ENCODE measurements around the gene UCP3.

The UCP3 gene

DNA sequence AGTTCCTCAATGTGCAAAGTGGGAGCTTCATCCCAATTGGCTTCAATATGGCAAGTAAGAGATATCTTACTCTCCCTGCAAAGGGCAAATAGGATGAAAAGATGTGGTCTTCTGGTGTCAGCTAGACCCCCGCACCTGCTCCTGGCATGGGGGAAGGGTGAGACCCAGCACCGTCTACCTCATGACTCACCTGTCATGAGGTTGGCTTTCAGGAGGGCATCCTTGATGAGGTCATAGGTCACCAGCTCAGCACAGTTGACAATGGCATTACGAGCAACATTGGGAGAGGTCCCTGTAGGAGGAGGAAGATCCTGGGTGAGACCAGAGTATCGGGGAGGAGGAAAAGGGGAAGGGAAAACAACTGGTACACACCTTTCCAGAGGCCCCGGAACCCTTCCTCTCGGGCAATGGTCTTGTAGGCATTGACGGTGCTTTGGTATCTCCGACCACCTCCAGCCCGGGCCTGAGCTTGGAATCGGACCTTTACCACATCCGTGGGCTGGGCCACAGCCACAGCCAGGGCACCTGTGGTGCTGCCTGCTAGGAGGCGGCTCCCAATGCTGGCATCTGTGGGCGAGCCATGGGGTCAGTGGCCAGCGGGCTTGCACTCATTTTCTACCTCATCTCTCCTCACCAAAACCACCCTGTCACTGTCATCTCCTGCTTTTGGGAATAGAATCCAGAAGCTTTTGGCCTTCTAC is 32.3 kb downstream of the UCP3 start:
- no peak for DNase-seq

DNA sequence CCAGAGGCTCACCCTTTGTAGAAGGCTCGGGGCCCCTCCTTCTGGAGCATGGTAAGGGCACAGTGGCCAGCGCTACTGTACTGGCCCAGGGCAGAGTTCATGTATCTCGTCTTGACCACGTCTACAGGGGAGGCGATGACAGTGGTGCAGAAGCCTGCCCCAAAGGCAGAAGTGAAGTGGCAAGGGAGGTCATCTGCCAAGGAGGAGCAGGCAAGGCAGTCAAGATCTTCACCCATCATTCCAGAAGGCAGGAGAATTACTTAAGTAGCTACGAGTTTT is 33.5 kb downstream of the UCP3 start:
- DNase-seq = no peak

DNA sequence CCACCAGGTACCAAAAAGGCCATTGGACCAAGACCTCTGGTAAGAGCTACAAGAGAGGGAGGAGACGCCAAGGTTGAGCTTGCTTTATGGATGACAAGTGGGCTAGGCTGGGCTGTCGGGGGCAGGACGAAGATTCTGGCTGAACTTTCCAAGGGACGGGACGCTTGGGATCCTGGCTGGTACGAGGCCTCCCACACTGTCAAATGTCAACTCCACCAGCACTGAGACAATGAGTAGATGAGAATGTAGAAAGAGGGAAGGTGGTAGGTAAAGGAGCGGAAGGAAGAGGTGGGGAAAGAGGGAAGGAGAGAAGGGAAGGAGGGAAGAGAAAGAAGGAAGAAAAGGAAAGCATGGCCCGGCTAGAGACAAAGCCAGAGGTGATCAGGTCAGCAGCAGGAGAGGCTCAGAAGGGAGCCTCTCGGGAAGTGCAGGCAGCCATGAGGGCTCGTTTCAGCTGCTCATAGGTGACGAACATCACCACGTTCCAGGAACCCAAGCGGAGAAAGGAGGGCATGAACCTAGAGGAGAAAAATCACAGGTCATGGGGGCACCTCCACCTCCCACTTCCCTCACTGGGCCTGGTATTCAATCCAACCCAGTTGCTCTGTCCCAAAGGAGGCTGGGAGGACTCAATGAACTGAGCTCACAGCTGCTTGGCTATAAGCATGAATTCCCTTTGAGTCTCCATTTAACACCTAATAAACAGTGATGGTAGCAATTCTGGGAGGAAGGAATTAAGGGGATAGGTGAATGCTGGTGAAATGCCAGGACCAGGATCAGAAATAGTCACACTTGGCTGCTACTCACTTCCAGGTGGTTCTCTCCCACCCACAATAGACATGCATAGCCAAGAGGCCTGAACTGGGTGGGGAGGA is 34.0 kb downstream of the UCP3 start:
- no peak for DNase-seq

DNA sequence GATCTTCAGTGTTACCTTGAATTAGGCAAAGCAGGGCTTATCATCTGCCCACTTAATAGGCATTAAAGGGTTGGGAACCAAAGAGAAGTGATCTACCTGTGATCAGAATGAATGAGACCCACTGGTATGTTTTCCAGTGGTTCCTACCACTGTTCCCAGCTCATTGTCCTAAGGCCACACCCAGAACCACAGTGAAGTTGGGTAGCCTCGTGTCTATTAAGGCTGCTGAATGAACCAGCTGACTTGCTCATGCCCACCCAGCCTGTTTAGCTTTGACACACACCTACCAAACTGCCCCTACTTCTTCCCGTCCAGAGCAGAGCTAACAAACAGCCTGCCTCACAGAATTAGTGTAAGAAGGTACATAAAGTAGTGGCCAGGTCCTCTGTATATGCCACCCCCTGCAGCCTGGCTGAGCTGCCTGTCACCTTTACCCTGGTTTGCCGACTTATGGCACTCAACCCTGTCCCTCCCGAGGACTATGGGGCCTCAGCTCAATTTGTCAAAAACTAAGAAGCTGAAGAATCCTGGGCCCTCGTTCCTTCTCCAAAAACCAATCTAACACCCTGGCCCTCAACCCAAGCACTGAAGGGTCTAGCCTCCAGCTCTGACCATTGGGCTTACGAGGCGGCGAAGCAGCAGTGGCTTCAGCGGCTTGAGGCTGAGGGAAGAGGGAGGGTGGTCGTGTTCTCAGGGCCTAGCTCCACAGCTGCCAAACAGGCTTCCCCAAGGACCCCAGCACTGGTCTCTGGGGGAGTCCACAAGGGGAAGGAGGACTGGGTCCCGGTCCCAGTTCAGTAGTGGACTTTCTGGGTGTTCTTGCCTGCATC is 36.0 kb downstream of the UCP3 start:
- DNase-seq = no peak

DNA sequence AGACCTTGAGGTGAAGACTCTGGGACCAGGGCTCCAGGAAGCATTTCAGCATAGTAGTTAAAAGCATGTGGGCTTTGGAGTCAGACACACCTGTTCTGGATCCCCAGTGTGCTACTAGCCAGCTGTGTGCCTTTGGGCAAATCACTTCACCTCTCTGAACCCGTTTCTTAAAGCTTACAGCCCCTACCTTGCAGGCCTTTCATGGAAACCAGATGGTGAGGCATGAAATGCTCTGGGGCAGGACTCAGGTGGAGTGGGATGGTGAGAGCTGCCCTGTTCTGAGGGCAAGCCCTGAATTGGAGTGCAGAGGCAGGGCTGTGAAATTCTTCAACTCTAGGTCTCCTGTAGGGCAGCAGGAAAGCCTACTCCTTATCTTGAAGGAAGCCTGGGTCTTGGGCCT is 36.7 kb downstream of the UCP3 start:
- no peak for DNase-seq

DNA sequence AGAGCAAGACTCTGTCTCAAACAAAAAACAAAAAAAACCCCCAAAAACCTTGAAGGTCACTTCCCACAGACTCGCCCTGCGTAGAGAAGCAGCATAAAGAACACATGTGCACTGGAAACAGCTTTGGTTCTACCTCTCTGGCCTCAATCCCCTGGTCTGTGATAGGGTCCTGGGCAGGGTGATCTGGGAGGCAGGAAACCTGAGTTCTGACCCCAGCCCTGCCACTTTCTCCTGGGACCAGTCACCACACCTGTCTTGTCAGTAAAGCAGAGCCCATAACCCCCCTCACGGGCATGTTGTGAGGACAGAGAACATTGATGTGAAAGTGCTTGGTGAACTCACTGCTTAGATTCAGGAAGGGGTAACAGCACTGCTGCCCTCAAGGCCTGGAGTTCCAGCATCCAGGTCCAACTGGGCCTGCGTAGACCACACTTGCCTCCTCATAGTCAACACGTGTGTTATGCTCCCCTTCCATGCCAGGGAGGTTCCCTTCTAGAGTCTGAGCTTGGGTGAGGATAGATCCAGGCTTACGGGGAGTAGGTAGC is 37.6 kb downstream of the UCP3 start:
- no peak for DNase-seq

DNA sequence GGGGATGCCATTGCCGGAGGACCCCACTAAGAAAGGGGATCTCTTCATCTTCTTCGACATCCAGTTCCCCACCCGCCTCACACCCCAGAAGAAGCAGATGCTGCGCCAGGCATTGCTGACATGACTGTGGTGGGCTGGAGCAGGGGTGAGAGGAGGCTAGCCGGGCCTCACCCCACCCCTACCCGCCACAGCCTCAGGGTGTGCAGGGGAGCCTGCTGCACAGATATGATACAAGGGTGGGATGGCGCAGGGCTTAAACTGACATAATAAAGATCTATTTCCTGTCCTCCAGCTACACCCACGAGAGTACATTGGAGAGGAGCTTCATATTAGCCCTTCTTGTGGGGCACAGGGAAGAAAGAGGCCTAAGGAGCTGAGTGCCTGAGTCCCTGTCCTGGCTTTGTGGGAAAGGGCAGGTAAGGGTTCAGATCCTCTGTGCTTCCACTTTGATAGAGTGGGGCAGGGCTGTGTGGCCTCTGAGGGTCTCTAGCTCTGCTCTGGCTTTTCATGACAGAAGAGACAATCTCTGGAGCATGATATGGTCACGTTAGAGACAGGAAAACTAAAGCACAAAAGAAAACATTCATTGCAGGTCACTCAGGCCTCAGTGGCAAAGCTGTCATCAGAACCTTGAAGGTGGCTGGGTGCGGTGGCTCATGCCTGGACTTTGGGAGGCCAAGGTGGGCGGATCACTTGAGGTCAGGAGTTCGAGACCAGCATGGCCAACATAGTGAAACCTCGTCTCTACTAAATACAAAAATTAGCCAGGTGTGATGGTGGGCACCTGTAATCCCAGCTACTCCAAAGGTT is 38.7 kb downstream of the UCP3 start:
- no peak for DNase-seq

DNA sequence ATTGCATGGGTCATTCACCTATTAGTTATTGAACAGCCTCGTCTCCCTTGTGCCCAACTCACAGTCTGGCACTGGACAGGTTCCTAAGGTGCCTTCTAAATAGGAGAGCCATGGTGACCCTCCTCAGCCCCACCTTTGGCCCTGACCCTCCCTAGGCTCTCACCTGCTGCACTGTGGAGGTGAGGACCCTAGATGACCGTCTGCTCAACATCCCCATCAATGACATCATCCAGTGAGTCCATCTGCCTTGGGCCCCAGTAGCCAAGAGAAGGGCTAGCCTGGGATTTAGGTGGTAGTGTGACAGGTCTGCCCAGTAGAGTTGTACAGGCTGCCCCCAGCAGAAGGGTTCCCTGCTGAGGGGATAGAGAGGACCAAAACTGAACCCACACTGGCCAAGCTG is 39.8 kb downstream of the UCP3 start:
- no peak for DNase-seq

DNA sequence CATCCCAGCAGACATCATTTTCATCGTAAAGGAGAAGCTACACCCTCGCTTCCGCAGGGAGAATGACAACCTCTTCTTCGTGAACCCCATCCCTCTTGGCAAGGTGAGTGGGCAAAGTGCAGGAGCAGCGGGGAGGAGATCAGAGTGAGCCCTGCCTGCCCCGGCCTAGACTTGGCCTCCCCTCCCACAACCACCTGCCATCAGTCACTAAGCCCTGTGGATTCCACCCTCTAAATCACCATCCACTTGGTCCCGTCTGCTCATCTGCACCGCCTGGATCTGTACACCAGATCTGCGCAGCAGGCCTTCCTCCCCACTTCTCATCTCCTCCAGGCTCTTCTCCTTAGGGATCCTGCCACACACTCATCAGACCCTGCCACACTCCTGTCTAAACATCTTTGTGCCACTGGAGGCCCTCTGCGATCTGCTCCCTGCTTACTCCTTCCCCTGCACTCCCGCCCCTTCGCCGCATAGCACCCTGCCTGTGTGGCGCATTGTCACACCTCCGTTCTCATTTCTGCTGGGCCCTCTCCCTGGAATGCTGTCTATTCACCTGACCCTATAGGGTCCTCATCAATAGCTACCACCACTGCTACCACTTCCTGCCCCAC is 40.4 kb downstream of the UCP3 start:
- DNase-seq = no peak

DNA sequence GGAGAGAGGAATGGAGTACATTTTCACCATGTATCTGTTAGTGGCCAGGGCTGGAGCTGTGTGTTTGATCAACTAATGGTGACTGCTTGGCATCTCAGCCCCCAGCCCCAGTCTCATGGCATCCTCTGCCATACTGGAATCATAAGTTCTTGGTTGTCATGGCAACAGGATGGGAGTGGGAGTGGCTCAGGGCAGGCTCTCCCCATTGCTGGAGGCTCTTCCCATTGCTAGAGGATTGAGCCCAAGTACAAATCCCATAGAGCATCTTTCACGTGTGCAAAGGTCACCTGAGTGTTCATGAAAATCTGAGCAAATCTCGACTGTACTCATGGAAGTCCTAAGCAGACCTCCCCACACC is 43.1 kb downstream of the UCP3 start:
- DNase-seq = no peak

DNA sequence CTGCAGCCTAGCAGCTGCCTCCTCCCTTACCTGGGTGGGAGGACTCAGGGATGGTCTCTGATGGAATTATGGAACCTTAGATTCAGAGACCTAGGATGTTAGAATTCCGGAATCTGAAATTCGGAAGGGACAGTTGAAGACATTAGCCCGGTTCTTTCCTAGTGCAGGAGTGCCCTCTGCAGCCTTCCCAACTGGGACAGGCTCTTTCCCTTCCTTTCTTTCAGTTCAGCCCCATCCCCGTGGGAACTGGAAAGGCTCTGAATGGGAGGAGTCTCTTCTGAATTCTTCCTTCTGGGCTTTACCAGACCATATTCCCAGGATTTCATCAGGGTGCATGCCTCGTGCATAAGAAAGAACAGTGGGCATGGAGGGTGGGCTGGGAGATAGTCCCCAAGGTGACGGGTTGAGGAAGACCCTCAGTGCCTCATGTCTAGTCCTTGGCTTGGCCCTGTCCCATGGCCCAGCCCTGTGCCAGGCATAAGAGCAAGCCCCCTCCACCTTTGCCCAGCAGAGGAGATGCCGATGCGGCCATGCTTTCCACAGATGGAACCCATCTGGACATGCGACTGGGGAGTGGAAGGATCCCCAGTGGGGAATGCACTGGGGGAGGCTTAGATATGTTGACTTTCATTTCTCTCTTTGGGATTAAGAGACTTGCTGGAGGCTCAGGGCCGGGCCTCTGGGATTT is 43.7 kb downstream of the UCP3 start:
- no peak for DNase-seq

DNA sequence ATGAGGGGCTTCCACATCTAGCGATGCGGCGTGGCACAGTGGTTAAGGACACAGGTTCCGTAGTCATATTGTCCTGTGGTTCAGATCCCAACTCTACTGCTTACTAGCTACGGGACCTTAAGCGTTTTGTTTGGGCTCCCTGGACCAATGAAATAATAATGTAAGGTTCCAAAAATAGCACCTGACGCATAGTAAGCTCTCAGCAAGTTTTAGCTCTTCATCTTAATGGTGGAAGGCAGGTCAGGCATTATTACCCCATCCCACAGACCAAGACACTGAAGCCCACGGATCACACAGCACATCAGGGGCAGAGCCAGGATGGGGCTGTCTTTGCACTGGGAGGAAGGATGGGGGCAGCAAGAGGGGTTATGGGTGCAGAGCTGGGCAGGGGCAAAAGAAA is 45.0 kb downstream of the UCP3 start:
- no peak for DNase-seq

DNA sequence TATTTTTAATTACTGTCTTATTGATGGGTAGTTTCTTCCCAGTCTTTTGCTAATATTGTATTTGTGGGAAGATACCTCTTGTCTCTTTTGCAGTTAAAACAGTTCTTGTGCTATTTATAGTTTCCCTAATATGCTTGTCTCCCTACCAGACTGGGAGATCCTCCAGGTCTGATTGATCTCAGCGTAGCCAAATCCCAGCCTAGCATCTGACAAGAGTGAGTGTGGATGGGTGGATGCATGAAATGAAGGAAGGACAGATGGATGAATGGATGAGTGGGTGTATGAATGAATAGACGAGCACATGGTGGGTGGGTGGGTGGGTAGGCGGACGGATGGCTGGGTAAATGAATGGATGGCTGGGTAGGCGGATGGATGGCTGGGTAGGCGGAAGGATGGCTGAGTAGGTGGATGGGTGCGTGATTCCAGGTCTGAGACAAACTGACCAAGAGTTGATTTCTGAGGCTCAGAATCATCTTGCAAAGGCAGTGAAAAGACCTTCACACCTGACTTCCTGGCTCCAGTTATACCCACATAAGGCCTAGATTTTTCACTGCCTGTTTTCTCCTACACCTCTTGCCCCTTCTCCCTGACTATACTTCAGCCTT is 46.7 kb downstream of the UCP3 start:
- DNase-seq = no peak

DNA sequence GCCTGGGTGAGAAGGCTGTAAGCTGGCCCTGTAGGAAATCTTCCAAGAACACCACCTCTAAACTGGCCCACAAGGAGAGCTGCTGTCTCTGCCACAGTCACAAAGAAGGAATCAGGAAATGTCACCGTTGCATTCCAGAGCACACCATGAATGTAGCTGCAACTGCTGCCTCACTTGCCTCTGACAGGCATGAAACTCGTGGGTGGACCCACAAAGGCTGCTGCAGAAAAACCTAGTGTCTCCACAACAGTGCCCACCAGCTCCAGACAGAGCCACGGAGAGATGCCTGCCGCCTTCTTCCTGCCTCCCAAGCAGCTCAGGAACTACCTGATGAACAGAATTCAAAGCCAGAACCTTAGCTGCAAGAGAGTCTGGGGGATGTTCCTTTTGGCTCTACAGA is 47.6 kb downstream of the UCP3 start:
- no peak for DNase-seq

DNA sequence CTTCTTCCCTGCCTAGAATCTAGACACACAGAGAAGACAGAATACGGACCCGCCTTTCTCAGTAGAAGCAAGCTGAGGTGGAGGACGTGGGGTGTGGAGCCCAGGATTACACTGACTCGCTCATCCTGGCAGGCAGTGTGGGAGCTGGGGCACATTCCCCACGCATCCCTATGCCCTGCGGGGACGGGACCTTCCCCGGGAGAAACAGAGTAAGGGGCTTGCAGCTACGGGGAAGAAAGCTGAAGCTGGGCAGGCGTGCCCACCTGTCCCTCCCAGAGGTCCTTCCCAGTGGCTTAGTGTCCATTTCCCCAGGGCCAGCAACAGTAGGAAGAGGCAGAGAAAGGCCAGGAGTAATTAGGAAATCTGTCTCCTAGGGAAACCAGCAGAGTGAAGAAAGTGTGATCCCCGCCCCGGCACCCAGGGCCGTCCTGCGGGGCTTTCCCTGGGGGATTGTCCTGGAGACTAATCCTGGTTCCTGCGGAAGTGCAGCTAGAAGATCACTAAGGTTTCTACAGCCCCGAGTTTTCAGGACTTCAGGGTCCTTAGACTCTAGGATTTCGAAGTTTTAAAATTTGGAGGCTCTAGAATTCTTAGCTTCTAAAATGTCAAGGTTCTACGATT is 50.3 kb downstream of the UCP3 start:
- no peak for DNase-seq

DNA sequence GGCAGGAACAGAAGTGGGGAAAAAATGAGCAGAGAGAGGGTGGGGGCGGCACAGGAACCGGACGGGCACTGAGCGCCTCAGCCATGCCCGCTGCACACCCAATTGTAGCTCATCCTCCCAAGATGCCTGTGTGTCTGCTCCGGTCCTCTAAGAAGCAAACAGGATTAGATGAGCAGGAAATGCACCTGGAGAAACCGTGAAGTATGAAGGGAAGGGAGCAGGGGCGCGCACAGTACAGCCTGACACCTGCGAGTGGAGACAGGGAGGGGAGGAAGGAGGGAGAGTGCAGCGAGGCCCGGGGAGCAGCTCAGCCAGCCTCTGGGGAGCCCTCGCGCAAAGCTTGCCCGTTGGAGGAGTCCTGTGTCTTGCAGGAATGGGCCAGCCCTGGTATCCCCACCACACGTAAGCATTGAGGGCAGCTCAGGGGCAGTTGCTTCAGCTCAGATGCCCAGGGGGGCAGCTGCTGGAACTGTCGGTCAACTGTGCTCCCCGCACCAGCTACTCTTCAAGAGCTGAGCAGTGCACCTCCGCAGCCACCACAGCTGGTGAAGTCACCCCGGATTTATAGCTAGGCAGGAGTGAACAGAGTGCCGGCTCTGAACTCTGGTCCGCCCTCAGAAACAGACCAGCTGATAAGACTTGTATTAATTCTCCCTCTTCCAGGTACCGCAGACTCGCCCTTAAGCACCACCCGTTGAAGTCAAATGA is 51.1 kb downstream of the UCP3 start:
- no peak for DNase-seq

DNA sequence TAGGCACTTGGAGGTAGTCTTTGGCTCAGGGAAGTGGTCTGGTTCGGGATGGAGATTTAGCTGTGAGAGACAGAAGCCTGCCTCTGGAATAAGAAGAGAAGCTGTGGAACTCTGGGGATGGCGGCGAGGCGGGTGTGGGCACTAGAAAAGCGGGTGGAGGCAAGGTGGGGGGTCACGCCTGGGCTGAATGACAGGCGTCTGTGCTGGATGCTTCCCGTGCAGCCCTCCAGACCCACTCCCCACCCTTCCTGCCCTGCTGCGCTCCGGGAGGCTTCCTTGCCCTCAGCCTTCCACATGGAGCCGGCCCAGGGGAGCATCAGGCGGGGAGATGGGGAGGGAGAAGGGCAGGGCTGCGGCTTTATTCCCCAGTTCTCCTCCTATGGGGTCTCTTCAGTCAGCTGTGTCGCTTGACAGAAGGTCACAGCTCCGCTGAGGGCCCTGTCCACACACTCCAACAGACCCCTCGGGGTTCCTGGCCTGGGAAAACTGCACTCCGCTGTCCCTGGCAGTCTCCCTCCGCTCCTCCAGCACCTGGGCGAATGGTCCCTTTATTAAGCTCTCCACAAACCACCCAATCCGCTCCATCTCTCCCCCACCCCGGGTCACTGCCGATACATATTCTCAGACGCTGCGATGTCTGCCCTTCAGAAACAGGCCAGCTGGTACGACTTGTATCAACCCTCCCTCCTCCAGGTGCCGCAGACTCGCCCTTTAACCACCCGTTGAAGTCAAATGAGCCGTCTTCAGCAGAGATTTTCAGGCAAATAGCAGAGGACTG is 51.8 kb downstream of the UCP3 start:
- no peak for DNase-seq

DNA sequence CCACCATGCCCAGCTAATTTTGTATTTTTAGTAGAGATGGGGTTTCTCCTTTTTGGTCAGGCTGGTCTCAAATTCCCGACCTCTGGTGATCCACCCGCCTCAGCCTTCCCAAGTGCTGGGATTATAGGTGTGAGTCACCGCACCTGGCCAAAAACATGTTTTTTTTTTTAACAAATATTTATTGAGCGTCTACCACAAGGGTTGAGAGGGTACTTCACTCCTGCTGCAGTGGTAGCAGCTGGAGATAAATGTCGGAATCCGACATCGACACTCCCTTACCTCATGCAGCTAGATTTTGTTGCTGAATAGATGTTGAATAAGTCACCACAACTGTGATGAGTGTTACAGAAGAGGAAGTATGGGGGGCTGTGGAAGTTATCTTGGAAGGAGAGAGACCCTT is 57.1 kb downstream of the UCP3 start:
- no peak for DNase-seq
